PFSK-1 (cell line): ENCODE data around the gene GTF3C4.

ENCODE experiments used
- FOXP2 ChIP-seq: optimal IDR thresholded peaks from 2 replicates; pipeline ENCODE3; 2011; ENCODE audit warnings: borderline replicate concordance, control low read depth, inconsistent platforms; ENCODE audit not compliant: insufficient read depth; ENCODE audit errors: extremely low read length, extremely low read depth
- POLR2AphosphoS5 ChIP-seq: IDR thresholded peaks from 2 replicates; pipeline ENCODE4 v1.6.1; 2012; ENCODE audit warnings: low read depth, mild to moderate bottlenecking, control low read depth, low read length, moderate library complexity
- SIN3A ChIP-seq: IDR thresholded peaks from 2 replicates; pipeline ENCODE4 v1.6.1; 2012; ENCODE audit warnings: mild to moderate bottlenecking, low read length, moderate library complexity, borderline replicate concordance; ENCODE audit not compliant: insufficient read depth
- TAF1 ChIP-seq: IDR thresholded peaks from 2 replicates; pipeline ENCODE4 v1.6.1; 2012; ENCODE audit warnings: low read length, control low read depth, borderline replicate concordance; ENCODE audit not compliant: insufficient read depth
- TF ChIP-seq, protein P1 (sequence below), 2 experiments: IDR thresholded peaks; 2 replicates each; pipeline versions ENCODE4 v1.6.1 to v1.8.0; 2011 to 2012; ENCODE audit warnings: low read depth in 2 of 2, low read length in 2 of 2, control low read depth in 1 of 2, inconsistent platforms in 1 of 2, mild to moderate bottlenecking in 1 of 2, moderate library complexity in 1 of 2; ENCODE audit not compliant: insufficient read depth in 1 of 2

GRCh38 chr9:132674485-132674884, 4.2 kb downstream of the GTF3C4 start:
- no peak for TF ChIP-seq TAF1
- TF ChIP-seq, protein P1, sequence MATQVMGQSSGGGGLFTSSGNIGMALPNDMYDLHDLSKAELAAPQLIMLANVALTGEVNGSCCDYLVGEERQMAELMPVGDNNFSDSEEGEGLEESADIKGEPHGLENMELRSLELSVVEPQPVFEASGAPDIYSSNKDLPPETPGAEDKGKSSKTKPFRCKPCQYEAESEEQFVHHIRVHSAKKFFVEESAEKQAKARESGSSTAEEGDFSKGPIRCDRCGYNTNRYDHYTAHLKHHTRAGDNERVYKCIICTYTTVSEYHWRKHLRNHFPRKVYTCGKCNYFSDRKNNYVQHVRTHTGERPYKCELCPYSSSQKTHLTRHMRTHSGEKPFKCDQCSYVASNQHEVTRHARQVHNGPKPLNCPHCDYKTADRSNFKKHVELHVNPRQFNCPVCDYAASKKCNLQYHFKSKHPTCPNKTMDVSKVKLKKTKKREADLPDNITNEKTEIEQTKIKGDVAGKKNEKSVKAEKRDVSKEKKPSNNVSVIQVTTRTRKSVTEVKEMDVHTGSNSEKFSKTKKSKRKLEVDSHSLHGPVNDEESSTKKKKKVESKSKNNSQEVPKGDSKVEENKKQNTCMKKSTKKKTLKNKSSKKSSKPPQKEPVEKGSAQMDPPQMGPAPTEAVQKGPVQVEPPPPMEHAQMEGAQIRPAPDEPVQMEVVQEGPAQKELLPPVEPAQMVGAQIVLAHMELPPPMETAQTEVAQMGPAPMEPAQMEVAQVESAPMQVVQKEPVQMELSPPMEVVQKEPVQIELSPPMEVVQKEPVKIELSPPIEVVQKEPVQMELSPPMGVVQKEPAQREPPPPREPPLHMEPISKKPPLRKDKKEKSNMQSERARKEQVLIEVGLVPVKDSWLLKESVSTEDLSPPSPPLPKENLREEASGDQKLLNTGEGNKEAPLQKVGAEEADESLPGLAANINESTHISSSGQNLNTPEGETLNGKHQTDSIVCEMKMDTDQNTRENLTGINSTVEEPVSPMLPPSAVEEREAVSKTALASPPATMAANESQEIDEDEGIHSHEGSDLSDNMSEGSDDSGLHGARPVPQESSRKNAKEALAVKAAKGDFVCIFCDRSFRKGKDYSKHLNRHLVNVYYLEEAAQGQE (IDR thresholded peaks at IDR 0.05; ENCODE audit: insufficient read depth in 1 of 2, low read depth in 2 of 2, low read length in 2 of 2): no peak
- no peak for TF ChIP-seq POLR2AphosphoS5
- TF ChIP-seq SIN3A: no peak
- no peak for TF ChIP-seq FOXP2
